Thyroid gland (tissue), 4 donors: ENCODE data around the gene PAQR8. TPM values are rescaled to one million over a fixed set of nuclear protein-coding genes. Genes with fewer than 3 reads are reported as not detected.

Experiments
- DNase-seq, 2 donors: peaks; one replicate each; pipeline ENCODE4 v3.0.0-alpha.2; 2019
- H3K27ac ChIP-seq, 3 donors: fragments of 200-600 bp; sonication (generic); 1 replicate in 2 of 3; 2 replicates in 1 of 3; pipeline ENCODE4 v1.5.1; 2016 to 2019; ENCODE audit warnings: mild to moderate bottlenecking in 1 of 3, moderate library complexity in 1 of 3
- H3K27me3 ChIP-seq: fragments of 200-600 bp; sonication (generic); one replicate; pipeline ENCODE4 v1.5.1; 2019
- H3K36me3 ChIP-seq, 2 donors: fragments of 200-600 bp; sonication (generic); one replicate each; pipeline ENCODE4 v1.5.1; 2016 to 2019
- H3K4me1 ChIP-seq, 2 donors: fragments of 200-600 bp; sonication (generic); one replicate each; pipeline ENCODE4 v1.5.1; 2017 to 2019
- H3K4me3 ChIP-seq, 3 donors: fragments of 200-600 bp; sonication (generic); replicated peaks in 1 of 3; 1 replicate in 2 of 3; 2 replicates in 1 of 3; pipeline ENCODE4 v1.5.1; 2016; ENCODE audit warnings: mild to moderate bottlenecking in 1 of 3
- H3K9me3 ChIP-seq: fragments of 200-600 bp; sonication (generic); one replicate; pipeline ENCODE4 v1.5.1; 2017
- POLR2A ChIP-seq, 2 donors: fragments of 450-650 bp; IDR thresholded peaks; one replicate each; pipeline ENCODE4 v1.6.1; 2017; ENCODE audit warnings: antibody characterized with exemption in 2 of 2, mild to moderate bottlenecking in 2 of 2, moderate library complexity in 1 of 2
- WGBS, 2 donors: methylation state at CpG; one replicate each; pipeline ENCODE4 v1.1.5; 2017; 5-methylcytosine and 5-hydroxymethylcytosine counted together
- intact Hi-C: fragments of 100-400 bp; cut with DNase I; formaldehyde crosslinking; loops from one replicate; pipeline ENCODE4 v1.15.1; 2023
- total RNA-seq, 4 donors: library from RNA; depleted of rRNA; stranded (reverse); fragments of >200 nt; gene quantifications; one replicate each; pipeline ENCODE4 v1.2.3, GENCODE V29; 2016
- TF ChIP-seq, protein P1 (sequence below), 6 experiments: fragments of 200-600 bp in 3 of 6; fragments of 450-650 bp in 3 of 6; sonication (generic) in 3 of 6; IDR thresholded peaks; one replicate each; pipeline ENCODE4 v1.5.1; 2016 to 2019; ENCODE audit warnings: antibody characterized with exemption in 6 of 6, mild to moderate bottlenecking in 2 of 6, inconsistent platforms in 1 of 6, moderate library complexity in 1 of 6

Gene PAQR8
- total RNA-seq, 4 donors from 2014 or later, result 2.7 to 9.7 (median 5.4) TPM

DNA sequence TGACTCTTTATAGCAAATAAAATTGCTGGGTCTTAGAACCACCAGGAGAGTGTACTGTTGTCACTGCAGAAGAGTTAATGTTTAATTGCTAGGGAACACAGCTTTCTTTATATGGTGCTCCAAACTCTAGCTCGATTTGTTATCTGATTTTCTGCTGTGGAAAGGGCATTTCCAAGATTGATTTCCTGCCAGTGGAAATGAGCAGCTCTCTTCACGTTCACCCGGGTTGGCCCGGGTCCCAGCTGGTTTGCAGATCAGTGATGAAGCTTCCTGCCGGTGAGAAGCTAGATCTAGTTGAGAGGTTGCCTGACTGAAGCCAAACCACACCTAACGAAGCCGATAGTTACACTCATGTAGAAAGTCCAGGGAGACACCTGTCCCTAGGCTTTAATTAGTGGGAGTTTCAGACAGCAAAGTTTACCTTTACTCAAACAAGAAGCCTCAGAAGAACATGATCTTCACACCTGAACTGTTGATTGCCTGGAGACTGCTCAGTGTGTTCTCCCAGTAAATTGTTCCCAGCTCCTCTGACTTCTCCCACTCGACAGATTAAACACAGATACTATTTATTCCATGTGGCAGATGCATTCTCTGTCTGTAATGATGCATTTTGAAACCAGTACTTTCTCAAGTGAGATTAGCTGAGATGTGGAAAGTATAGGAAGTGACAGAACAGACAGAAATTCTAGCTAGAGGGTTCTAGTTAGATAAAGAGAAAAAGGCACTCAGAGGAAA lies 27.8 kb downstream of the PAQR8 start:
- intact Hi-C loops, result no loop called here
- DNase-seq, result peak; percentile 79 to 88
- H3K4me1 ChIP-seq, result peaks cover 17% of the 10 kb centered on the region in 2 donors
- no peak for TF ChIP-seq POLR2A (IDR thresholded peaks at IDR 0.05)
- TF ChIP-seq, protein P1, sequence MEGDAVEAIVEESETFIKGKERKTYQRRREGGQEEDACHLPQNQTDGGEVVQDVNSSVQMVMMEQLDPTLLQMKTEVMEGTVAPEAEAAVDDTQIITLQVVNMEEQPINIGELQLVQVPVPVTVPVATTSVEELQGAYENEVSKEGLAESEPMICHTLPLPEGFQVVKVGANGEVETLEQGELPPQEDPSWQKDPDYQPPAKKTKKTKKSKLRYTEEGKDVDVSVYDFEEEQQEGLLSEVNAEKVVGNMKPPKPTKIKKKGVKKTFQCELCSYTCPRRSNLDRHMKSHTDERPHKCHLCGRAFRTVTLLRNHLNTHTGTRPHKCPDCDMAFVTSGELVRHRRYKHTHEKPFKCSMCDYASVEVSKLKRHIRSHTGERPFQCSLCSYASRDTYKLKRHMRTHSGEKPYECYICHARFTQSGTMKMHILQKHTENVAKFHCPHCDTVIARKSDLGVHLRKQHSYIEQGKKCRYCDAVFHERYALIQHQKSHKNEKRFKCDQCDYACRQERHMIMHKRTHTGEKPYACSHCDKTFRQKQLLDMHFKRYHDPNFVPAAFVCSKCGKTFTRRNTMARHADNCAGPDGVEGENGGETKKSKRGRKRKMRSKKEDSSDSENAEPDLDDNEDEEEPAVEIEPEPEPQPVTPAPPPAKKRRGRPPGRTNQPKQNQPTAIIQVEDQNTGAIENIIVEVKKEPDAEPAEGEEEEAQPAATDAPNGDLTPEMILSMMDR (IDR thresholded peaks at IDR 0.05), result no peak
- no peaks in the 10 kb centered on the region for H3K9me3 ChIP-seq
- no peaks in the 10 kb centered on the region for H3K36me3 ChIP-seq
- peak overlapping the region; percentile 8 to 62 (median 44) for H3K27ac ChIP-seq
- H3K27me3 ChIP-seq, result no peaks in the 10 kb centered on the region
- WGBS, 2 donors, result 7% methylated on average over 8 of the region's 8 CpGs
- no peak overlapping the region for H3K4me3 ChIP-seq

DNA sequence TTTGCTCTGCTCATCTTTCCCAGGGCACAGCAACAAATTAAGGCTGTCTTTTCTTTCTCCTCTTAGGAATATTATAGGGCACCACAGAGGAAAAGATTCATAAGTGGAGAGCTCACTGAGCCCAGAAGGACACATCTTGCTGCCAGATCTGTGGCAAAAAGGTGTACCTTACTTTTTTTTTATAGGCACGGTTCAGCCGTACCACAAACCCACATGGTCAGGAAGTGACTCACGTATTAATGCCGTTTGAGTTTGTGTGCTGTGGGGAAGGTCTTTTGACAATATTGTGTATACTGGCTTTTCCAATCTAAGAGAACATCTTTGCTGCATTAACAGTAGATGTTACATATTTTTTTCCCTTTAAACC lies 28.4 kb downstream of the PAQR8 start:
- no peak for TF ChIP-seq POLR2A (IDR thresholded peaks at IDR 0.05)
- TF ChIP-seq, protein P1 (IDR thresholded peaks at IDR 0.05), result no peak
- H3K27me3 ChIP-seq, result no peaks in the 10 kb centered on the region
- H3K36me3 ChIP-seq, result no peaks in the 10 kb centered on the region
- H3K9me3 ChIP-seq, result no peaks in the 10 kb centered on the region
- 52 to 59% methylated on average over 4 of the region's 4 CpGs for WGBS, 2 donors
- no peak overlapping the region for H3K4me3 ChIP-seq
- peak overlapping the region in 1 of 3 donors; percentile 19 for H3K27ac ChIP-seq
- H3K4me1 ChIP-seq, result peaks cover 17% of the 10 kb centered on the region in 2 donors
- intact Hi-C loops, result no loop called here
- DNase-seq, result no peak

DNA sequence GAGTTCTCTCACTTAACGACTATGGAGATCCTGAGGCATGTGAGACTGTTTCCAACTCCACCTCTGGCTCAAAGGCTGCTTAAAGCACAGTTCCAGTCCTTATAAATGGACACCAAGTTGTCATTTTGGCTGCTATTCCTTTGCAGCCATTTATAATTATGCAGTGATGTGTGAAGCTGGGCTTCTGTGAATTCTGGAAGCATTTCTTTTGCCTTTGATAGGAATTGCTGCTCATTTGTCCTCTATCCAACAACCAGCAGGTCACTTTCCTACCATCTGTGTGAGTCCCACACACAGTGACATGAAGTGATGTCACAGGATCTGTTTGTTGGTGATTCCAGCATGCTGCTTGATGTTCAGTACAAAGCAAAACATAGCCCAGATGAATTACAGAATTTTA lies 29.6 kb downstream of the PAQR8 start:
- peaks cover 17% of the 10 kb centered on the region in 2 donors for H3K4me1 ChIP-seq
- 74 to 84% methylated on average over 1 of the region's 1 CpG for WGBS, 2 donors
- DNase-seq, result no peak
- H3K9me3 ChIP-seq, result no peaks in the 10 kb centered on the region
- TF ChIP-seq POLR2A (IDR thresholded peaks at IDR 0.05), result no peak
- TF ChIP-seq, protein P1 (IDR thresholded peaks at IDR 0.05), result no peak
- H3K4me3 ChIP-seq, result no peak overlapping the region
- no peaks in the 10 kb centered on the region for H3K36me3 ChIP-seq
- H3K27ac ChIP-seq, result no peak overlapping the region
- no peaks in the 10 kb centered on the region for H3K27me3 ChIP-seq
- intact Hi-C loops, result no loop called here

DNA sequence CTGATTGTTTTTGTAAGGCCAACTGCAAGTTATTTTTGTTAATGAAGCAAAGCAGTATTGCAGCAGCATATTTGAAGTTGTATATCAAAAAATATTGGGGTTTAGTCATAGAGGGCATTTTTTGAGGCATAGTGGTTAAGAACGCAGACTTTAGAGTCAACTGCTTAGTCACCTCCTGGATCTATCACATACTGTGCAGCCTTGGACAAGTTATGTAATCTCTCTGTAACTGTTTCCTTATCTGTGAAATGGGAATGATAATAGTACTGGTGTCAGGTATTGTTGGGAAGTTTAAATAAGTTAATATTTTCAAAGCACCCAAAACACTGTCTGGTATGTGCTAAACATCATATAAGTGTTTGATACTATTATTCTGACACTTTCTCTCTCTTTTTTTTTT lies 31.0 kb downstream of the PAQR8 start:
- Histone ChIP-seq H3K4me1 (peaks cover 17% of the 10 kb centered on the region in 2 donors), H3K4me3 (no peak overlapping the region), H3K36me3 (no peaks in the 10 kb centered on the region), H3K9me3 (no peaks in the 10 kb centered on the region), H3K27ac (no peak overlapping the region), H3K27me3 (no peaks in the 10 kb centered on the region)
- TF ChIP-seq POLR2A (IDR thresholded peaks at IDR 0.05), result no peak
- TF ChIP-seq, protein P1 (IDR thresholded peaks at IDR 0.05), result no peak
- 91 to 100% methylated on average over 1 of the region's 1 CpG for WGBS, 2 donors
- DNase-seq, result no peak
- intact Hi-C loops, result no loop called here

DNA sequence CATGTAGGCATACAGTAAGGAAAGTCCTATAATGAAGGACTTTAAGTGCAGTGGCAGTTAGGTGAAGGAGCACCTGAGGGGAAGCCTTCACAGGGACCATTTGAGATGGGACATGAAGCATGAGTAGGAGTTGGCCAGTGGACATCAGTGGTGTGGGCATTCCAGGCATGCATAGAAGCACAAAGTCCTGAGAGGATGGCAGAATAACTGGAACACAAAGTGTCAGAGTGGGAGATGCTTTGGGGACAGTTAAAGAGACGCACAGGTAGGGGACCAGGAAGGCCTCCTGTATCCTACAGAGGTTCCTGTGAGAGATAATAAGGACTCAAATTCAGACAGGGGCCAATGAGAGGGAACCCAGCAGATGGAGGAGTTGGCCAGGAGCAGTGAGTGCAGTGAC lies 31.8 kb downstream of the PAQR8 start:
- Histone ChIP-seq H3K4me3 (no peak overlapping the region), H3K27ac (no peak overlapping the region), H3K4me1 (peaks cover 17% of the 10 kb centered on the region in 2 donors), H3K36me3 (no peaks in the 10 kb centered on the region), H3K27me3 (no peaks in the 10 kb centered on the region), H3K9me3 (no peaks in the 10 kb centered on the region)
- TF ChIP-seq, protein P1 (IDR thresholded peaks at IDR 0.05), result no peak
- TF ChIP-seq POLR2A (IDR thresholded peaks at IDR 0.05), result no peak
- intact Hi-C loops, result no loop called here
- DNase-seq, result no peak
- WGBS, 2 donors, result 94 to 96% methylated on average over 1 of the region's 1 CpG
